Measurements from ENCODE around the gene SERPINB4.
"Not testable (repeated sequence)": the region's sequence is repeated elsewhere in the genome, so short reads cannot be mapped to it uniquely, and the experiment has no call there.

Gene SERPINB4

DNA sequence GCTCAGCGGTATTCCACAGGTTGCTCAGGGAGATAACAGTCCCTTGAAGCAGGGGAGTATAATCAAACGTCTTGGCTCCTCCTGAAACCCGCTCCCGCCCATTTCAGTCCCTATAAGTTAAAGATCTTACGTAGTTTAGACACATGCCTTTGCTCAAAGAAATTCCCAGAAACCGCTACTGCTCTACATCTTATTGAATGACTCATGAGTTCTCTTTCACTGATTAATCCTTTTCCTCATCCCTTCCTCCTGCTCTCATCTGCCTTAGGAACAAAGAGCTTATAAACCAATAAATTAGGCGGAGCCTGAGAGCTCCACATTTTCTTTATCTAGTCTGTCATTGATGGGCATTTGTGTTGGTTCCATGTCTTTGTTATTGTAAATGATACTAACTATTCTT lies 4.2 kb upstream of the SERPINB4 start:
- DNase-seq, result no peak
- Mint-ChIP-seq H3K27ac (no peak overlapping the region), H3K36me3 (no peaks in the 10 kb centered on the region), H3K9me3 (no peaks in the 10 kb centered on the region), H3K27me3 (no peaks in the 10 kb centered on the region), H3K4me1 (no peaks in the 10 kb centered on the region), H3K4me3 (no peak overlapping the region)
- CTCF ChIA-PET, result no interaction called here

DNA sequence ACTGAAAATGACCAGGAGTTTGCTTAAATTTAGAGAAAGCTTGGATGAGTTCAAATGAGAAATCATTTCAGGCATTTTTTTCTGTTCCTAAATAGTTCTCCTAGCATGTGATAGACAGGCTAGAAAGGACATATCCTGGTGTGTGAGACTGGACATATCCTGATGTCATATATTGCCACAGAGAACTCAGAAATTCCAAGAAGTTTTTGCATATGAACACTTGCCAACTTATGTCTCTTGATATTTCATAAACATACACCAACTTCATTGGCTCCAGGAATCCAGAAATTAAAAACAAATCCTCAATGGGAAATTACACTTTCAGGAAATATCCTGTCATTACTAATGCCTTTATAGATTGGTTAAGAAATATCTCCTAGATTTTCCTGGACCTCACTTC lies 2.9 kb upstream of the SERPINB4 start:
- no peaks in the 10 kb centered on the region for H3K4me1 Mint-ChIP-seq
- no peak overlapping the region for H3K27ac Mint-ChIP-seq
- H3K36me3 Mint-ChIP-seq, result no peaks in the 10 kb centered on the region
- CTCF ChIA-PET, result no interaction called here
- no peaks in the 10 kb centered on the region for H3K27me3 Mint-ChIP-seq
- no peaks in the 10 kb centered on the region for H3K9me3 Mint-ChIP-seq
- no peak for DNase-seq
- H3K4me3 Mint-ChIP-seq, result no peak overlapping the region

DNA sequence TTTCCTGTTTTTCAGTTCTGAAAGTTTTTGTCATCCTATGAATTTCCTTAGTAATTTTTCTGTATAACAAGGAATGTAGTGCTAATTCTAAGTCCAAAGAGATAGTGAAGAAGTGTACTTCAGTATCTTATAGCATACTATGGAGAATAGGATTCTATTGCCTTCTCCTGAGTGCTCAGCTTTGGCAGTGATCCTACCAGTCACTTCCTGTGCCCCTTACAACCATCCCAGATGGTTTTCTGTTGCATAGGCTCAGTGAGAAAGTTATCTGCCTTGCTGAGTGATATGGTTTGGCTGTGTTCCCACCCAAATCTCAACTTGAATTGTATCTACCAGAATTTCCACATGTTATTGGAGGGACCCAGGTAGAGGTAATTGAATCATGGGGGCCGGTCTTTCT lies 638 bp upstream of the SERPINB4 start:
- H3K9me3 Mint-ChIP-seq, result not testable (repeated sequence)

DNA sequence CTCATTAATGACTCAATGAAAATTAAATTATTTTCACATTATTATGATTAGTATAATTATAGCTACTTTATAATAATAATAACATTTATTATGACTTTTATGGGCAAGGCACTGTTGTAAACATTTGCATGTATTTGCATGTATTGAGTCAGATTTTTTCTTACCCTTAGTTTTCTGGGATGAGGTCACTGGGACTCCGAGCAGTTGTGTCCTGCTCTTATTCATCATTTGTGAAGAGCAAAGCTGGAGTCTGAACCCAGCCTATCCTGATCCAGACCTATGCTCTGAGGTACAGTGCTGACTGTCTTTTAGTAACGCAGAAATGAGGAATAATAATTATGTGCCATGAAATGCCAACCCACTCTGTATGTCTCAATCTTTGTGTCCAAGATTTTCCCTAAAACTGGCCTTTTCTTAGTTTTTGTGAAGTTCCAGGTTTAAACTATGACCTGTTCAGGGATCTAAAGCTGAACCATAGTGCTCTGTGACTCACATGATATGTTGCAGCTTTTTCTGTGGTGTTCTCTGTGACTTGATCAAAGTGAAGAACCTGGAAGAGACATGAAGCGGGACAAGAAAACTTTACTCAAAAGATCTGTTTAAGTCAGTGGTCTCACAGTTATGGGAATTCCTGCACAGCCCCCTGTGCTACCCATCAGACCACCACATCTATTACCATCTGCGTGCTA lies 1.2 kb downstream of the SERPINB4 start:
- CTCF ChIA-PET, H3K27me3 Mint-ChIP-seq: not testable (repeated sequence)

More for the DNA sequence above, 638 bp upstream of the SERPINB4 start:
- H3K4me3 Mint-ChIP-seq, H3K27me3 Mint-ChIP-seq, H3K27ac Mint-ChIP-seq, DNase-seq, CTCF ChIA-PET, H3K4me1 Mint-ChIP-seq, H3K36me3 Mint-ChIP-seq: not testable (repeated sequence)

DNA sequence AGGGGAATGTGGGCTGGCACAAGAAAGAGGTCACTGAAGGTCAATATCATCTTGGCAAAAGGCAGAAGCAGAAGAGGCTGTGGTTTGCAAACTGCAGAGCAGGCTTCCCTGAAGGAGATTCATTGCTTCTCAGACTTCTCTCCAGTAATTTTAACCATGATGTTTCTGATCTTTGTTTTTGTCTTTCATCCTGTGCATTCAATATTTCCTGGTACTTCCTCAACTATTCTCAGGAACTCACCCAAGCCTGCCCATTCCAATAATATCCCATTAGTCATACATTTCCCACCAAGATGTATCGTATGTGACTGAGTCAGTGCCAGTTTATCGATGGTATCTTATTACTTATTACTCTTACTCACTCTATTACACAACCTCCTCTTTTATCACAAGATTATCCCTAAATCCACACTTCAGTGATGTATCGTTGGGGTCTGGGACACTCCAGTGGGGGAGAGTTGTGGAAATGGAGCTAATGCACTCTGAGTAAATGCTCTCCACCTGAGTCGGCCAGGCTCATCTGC lies 2.8 kb downstream of the SERPINB4 start:
- CTCF ChIA-PET, H3K27me3 Mint-ChIP-seq, H3K4me1 Mint-ChIP-seq, H3K4me3 Mint-ChIP-seq, H3K36me3 Mint-ChIP-seq, H3K27ac Mint-ChIP-seq, H3K9me3 Mint-ChIP-seq, DNase-seq: not testable (repeated sequence)

More for the DNA sequence above, 1.2 kb downstream of the SERPINB4 start:
- H3K36me3 Mint-ChIP-seq, H3K27ac Mint-ChIP-seq, H3K4me3 Mint-ChIP-seq, DNase-seq, H3K4me1 Mint-ChIP-seq, H3K9me3 Mint-ChIP-seq: not testable (repeated sequence)

DNA sequence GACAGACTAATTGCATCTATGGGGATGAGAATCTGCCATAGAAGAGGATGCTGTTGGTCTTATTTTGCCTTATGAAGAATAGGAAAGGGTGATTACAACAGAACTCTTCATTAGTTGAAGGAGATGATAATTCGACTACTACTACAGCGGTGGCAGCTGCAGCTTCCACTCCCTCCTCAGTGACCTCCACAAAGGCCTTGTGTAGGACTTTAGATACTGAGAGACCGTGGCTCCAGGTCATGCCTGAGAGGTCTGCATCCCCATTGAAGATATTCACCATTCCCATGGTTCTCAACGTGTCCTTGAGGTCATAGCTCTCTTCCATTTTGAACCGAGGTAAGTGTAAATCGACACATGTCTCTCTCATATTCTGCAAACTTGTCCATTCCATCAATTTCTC lies 6.4 kb downstream of the SERPINB4 start:
- Mint-ChIP-seq H3K27me3 (no peaks in the 10 kb centered on the region), H3K27ac (no peak overlapping the region), H3K9me3 (no peaks in the 10 kb centered on the region), H3K4me1 (no peaks in the 10 kb centered on the region), H3K36me3 (no peaks in the 10 kb centered on the region), H3K4me3 (no peak overlapping the region)
- no peak for DNase-seq
- CTCF ChIA-PET, result no interaction called here

DNA sequence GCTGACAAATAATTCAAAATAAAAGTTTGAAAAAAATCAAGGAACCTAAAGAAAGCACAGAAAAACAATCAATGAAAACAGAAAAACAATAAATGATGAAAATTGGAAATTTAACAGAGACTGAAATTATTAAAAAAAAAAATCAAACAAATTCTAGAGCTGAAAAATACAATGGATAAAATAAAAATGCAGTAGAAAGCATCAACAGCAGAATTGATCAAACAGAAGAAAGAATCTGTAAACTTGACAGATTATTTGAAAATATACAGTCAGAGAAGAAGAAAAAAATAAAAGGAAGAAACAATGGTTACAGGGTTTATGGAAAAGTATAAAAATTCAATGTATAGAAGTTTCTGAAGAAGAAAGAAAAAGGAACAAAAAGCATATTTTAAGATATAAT lies 16.2 kb downstream of the SERPINB4 start:
- Mint-ChIP-seq H3K4me3 (no peak overlapping the region), H3K27ac (no peak overlapping the region), H3K9me3 (peaks cover 38% of the 10 kb centered on the region), H3K36me3 (no peaks in the 10 kb centered on the region), H3K27me3 (no peaks in the 10 kb centered on the region), H3K4me1 (no peaks in the 10 kb centered on the region)
- CTCF ChIA-PET, result no interaction called here
- no peak for DNase-seq

DNA sequence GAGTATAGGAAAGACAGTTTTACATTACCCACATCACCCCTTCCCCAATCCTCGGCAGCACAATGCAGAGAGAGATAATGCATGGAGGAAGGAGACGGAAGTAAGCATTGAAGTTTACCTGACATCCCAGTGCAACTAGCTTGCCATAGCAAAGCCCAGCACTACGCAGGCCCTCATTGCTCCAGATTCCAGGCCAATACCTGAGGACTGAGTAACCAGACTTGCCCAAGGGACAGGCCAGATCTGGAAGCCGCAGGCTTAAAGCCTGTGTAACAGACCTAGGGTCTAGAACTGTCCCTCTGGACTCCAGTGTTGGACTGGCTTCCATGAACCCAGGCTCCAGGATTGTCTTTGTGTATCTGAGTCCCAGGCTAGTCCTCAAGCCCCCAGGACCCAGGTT lies 17.6 kb downstream of the SERPINB4 start:
- Mint-ChIP-seq H3K4me1 (no peaks in the 10 kb centered on the region), H3K27me3 (no peaks in the 10 kb centered on the region), H3K27ac (no peak overlapping the region), H3K9me3 (peaks cover 38% of the 10 kb centered on the region), H3K4me3 (no peak overlapping the region), H3K36me3 (no peaks in the 10 kb centered on the region)
- CTCF ChIA-PET, result no interaction called here
- no peak for DNase-seq

DNA sequence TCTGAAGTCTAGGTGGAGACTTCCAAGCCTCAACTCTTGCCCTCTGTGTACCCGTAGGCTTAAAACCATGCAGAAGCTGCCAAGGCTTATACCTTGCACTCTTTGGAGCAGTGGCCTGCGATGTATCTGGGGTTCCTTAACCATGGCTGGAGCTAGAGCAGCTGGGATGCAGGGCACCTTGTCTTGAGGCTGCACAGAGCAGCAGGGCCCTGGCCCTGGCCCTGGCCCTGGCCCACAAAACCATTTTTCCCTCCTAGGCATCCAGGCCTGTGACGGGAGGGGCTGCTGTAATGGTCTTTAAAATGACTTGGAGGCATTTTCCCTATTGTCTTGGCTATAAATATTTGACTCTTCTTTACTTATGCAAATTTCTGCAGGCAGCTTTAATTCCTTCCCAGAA lies 19.2 kb downstream of the SERPINB4 start:
- DNase-seq, result no peak
- Mint-ChIP-seq H3K4me1 (no peaks in the 10 kb centered on the region), H3K4me3 (no peak overlapping the region), H3K27ac (no peak overlapping the region), H3K9me3 (peaks cover 38% of the 10 kb centered on the region), H3K36me3 (no peaks in the 10 kb centered on the region), H3K27me3 (no peaks in the 10 kb centered on the region)
- CTCF ChIA-PET, result no interaction called here

DNA sequence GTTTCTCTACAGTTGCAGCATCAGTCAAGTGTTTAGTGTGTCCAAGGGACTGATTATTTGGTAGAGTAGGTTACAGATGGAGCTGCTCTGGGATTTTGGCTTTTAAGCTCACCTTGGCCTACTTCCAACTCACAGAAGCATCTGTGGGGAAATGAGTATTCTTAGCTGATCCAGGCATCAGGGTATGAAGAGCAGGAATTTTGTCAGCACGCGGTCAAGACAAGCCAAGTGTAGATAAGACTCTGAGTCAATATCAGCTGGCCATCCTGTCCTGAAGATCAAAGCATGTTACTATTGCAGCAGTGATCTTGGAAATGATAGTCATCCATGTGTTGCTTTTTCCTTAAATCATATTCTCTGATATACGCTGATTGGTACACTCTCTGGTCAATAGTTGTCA lies 24.4 kb downstream of the SERPINB4 start:
- Mint-ChIP-seq H3K4me1 (no peaks in the 10 kb centered on the region), H3K27me3 (no peaks in the 10 kb centered on the region), H3K9me3 (peaks cover 8% of the 10 kb centered on the region), H3K27ac (no peak overlapping the region), H3K4me3 (no peak overlapping the region), H3K36me3 (no peaks in the 10 kb centered on the region)
- DNase-seq, result no peak
- CTCF ChIA-PET, result no interaction called here

DNA sequence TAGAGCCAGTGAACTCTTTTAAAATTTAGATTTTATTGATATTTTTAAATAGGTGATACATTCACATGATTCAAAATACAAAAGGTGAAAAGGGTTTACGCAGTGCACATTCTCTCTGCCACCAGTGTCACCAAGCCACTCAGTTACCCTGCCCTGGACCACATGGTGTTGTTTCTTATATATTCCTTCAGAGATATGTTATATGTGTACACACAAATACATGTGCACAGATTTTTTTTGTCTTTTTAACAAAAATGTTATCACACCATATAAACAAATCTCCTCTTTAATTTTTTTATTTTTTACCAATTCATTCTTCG lies 26.2 kb downstream of the SERPINB4 start:
- Mint-ChIP-seq H3K9me3 (no peaks in the 10 kb centered on the region), H3K4me3 (no peak overlapping the region), H3K27me3 (no peaks in the 10 kb centered on the region), H3K4me1 (no peaks in the 10 kb centered on the region), H3K27ac (no peak overlapping the region), H3K36me3 (no peaks in the 10 kb centered on the region)
- no peak for DNase-seq
- CTCF ChIA-PET, result no interaction called here

DNA sequence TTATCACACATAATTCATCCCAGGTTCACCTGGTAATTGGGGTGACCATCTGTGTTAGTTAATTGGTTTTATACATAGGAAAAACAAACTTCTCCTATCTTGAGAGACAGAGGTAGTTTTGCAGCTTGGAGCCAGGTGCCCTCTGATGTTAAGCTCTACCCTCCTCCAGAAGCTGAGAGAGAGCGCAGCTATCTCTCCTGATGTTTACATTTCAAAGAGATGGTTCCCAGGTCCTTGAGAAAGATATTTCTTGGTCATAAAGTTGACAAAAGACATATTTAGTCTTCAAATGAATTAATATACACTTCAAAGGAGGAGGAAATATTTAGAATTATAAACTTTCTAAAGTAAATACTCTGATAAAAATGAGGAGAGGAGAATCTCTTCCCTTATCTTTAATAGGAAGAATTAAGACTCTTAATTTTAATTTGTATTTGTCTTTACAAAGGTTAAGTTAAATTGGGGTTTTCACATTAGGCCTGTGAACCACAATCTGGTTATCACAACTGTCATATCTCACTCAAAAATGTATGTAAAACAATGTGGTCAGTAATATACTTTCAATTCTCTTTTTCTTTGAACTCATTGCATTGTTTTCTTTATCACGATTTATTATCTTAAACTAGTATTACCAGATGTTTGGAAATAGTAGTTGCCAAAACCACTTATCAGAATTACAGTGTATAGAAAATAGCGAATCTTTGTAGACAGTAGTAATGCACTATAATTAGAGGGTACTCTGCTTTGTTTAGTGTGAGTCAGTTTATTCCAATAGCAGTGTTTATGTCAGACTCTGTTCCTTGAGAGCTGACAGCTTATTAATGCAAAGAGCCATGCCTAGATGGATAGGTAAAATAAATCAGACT lies 26.8 kb downstream of the SERPINB4 start:
- no peak for DNase-seq
- H3K27me3 Mint-ChIP-seq, result no peaks in the 10 kb centered on the region
- no peak overlapping the region for H3K4me3 Mint-ChIP-seq
- H3K9me3 Mint-ChIP-seq, result no peaks in the 10 kb centered on the region
- no peaks in the 10 kb centered on the region for H3K36me3 Mint-ChIP-seq
- CTCF ChIA-PET, result no interaction called here
- H3K4me1 Mint-ChIP-seq, result no peaks in the 10 kb centered on the region
- no peak overlapping the region for H3K27ac Mint-ChIP-seq

DNA sequence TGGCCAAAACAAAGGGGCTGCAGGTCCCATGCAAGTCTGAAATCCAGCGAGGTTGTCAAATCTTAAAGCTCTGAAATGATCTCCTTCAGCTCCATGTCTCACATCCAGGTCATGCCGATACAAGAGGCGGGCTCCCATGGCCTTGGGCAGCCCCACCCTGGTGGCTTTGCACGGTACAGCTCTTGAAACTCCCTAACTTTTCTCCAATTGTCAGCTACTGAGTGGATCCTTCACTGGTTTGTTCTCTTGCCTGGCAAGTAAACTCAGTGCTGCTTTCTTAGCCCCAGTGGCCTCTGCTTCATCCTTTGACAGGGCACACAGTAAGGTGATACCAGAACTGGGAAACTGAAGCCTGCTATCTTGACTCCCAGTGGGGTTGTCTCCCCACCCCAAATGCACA lies 30.6 kb downstream of the SERPINB4 start:
- no peak for DNase-seq
- H3K27ac Mint-ChIP-seq, result no peak overlapping the region
- H3K4me1 Mint-ChIP-seq, result no peaks in the 10 kb centered on the region
- no peaks in the 10 kb centered on the region for H3K27me3 Mint-ChIP-seq
- CTCF ChIA-PET, result no interaction called here
- no peaks in the 10 kb centered on the region for H3K9me3 Mint-ChIP-seq
- no peak overlapping the region for H3K4me3 Mint-ChIP-seq
- H3K36me3 Mint-ChIP-seq, result no peaks in the 10 kb centered on the region

DNA sequence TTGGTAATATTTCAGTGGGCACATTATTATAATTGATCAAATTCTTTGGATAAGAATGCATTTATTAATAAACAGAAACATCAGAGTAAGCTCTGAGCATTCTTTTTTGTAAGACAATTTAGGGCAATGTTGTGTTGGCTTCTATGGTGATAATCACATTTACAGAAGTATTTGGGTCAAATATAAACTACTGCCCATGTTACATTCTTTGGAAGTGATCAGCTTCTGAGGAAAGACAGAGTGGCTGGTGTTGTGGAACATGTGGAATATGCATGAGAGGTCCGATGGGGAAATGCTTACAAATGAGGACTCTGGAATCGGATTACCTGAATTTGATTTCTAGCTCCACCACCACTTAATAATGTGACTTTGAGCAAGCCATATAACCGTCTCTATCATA lies 37.5 kb downstream of the SERPINB4 start:
- Mint-ChIP-seq H3K9me3 (no peaks in the 10 kb centered on the region), H3K27ac (no peak overlapping the region), H3K4me1 (no peaks in the 10 kb centered on the region), H3K4me3 (no peak overlapping the region), H3K36me3 (no peaks in the 10 kb centered on the region), H3K27me3 (no peaks in the 10 kb centered on the region)
- DNase-seq, result no peak
- CTCF ChIA-PET, result interaction anchor here (0.9 kb wide), 1 partner anchor 88 kb away, joined by 3 read pairs; no protein-coding TSS in a partner anchor

DNA sequence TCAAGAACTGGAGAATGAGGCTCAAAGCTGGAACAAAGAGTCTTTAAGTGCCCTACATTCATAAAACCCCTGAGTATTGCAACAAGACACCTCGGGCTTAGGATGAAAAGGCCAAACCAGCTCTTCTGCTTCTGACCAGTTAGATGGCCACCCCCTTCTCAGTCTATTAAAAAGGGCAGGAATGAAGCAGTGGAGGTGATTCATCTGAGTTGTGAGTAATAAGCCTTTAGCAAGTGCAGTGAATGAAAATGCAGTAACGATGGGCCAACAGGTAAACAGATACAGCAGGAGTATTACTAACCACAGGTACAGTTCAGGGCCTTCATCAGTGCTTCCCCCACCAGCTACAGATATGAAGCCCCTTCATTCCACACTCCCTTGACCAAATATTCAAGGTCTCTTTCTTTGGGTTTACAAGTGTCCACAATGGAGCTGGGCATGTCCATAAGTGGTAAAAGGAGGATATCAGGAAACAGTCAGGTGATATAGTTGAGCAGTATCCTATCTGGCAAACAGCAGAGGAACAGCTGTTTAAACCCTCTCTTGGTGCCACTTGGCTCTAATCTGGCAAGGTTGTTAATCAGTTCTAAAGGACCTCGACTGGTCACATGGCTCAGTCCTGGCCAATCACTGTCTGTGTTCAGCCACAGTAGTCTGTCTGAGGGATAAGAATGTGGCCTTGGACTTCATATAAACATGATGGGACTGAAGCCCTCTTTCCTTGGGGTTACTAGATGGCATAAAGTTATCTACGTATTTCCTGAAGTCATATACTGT lies 39.1 kb downstream of the SERPINB4 start:
- Mint-ChIP-seq H3K9me3 (no peaks in the 10 kb centered on the region), H3K27me3 (no peaks in the 10 kb centered on the region), H3K4me3 (no peak overlapping the region), H3K4me1 (no peaks in the 10 kb centered on the region), H3K36me3 (no peaks in the 10 kb centered on the region), H3K27ac (no peak overlapping the region)
- CTCF ChIA-PET, result no interaction called here
- DNase-seq, result no peak

Data from activated naive CD4-positive, alpha-beta T cell treated with anti-CD3 and anti-CD28 coated beads, Interleukin-2, amount 10 ng/mL, durations not matched to agents 7 days and 5 days (primary cell).